ENCODE results near the gene PCK1. TPM values are rescaled to one million over a fixed set of nuclear protein-coding genes. Genes with fewer than 3 reads are reported as not detected.

Gene PCK1
- total RNA-seq, 1 experiment from 2014 or later = not detected

GRCh38 chr20:57614490-57615444, 53.9 kb downstream of the PCK1 start:
- TF ChIP-seq CTCF (conservative IDR thresholded peaks at IDR 0.05) (no peak), EZH2 (IDR thresholded peaks at IDR 0.05; ENCODE audit: low read depth) (no peak)
- Histone ChIP-seq H3K9me3 (ENCODE audit: insufficient read depth, low read depth) (no peaks in the 10 kb centered on the region), H3K4me3 (no peak overlapping the region), H3K36me3 (ENCODE audit: low read depth) (no peaks in the 10 kb centered on the region), H3K9me2 (ENCODE audit: insufficient read depth) (no peaks in the 10 kb centered on the region), H3K4me2 (no peak overlapping the region), H3K27me3 (ENCODE audit: insufficient read depth, low read depth) (no peaks in the 10 kb centered on the region), H3K4me1 (replicated peaks; ENCODE audit: insufficient read depth) (peaks cover 16% of the 10 kb centered on the region), H3F3A (ENCODE audit: insufficient read depth, low read depth) (peaks cover 12% of the 10 kb centered on the region), H3K27ac (no peak overlapping the region), H4K20me1 (ENCODE audit: insufficient read depth) (no peaks in the 10 kb centered on the region), H3K79me2 (ENCODE audit: low read depth) (no peaks in the 10 kb centered on the region), H2AFZ (no peak overlapping the region)
- intact Hi-C loops (cut with micrococcal nuclease; ENCODE audit: unreplicated experiment) = loop anchor here (10.0 kb wide), 1 partner anchor 400 kb away; no protein-coding TSS in a partner anchor
- ChIA-PET POLR2A (ENCODE audit: unreplicated experiment) (no interaction called here), CTCF (no interaction called here)
- BruUV-seq (replicated peaks) = no TSS peak
- DNase-seq = no peak

DNA sequence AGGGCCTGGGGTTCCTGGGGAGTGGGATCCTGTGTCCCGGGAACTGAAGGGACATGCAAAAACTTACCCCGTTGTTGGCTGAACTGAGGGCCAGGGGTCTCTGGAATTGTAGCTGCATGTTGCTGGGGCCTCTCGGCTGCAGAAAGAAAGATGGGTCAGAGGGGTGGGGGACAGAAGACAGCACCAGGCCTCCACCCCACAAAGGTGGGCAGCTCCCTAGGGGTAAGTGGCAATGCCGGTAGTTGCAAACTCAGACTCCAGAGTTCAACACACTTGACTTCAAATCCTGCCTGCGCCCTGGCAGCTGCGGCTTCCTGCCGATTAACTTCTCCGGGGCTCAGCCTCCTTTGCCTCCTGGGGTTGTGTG, 54.5 kb downstream of the PCK1 start:
- Histone ChIP-seq H3K9me3 (ENCODE audit: insufficient read depth, low read depth) (no peaks in the 10 kb centered on the region), H3F3A (ENCODE audit: insufficient read depth, low read depth) (peaks cover 12% of the 10 kb centered on the region), H3K27me3 (ENCODE audit: insufficient read depth, low read depth) (no peaks in the 10 kb centered on the region), H3K4me3 (no peak overlapping the region), H3K79me2 (ENCODE audit: low read depth) (no peaks in the 10 kb centered on the region), H3K27ac (no peak overlapping the region), H3K9me2 (ENCODE audit: insufficient read depth) (no peaks in the 10 kb centered on the region), H4K20me1 (ENCODE audit: insufficient read depth) (no peaks in the 10 kb centered on the region), H2AFZ (no peak overlapping the region), H3K4me2 (no peak overlapping the region), H3K4me1 (replicated peaks; ENCODE audit: insufficient read depth) (peaks cover 16% of the 10 kb centered on the region), H3K36me3 (ENCODE audit: low read depth) (no peaks in the 10 kb centered on the region)
- no peak for DNase-seq
- intact Hi-C loops (cut with micrococcal nuclease; ENCODE audit: unreplicated experiment) = loop anchor here (10.0 kb wide), 1 partner anchor 399 kb away; no protein-coding TSS in a partner anchor
- BruUV-seq (replicated peaks) = no TSS peak
- TF ChIP-seq CTCF (conservative IDR thresholded peaks at IDR 0.05) (no peak), EZH2 (IDR thresholded peaks at IDR 0.05; ENCODE audit: low read depth) (no peak)
- CTCF ChIA-PET = no interaction called here
- POLR2A ChIA-PET (ENCODE audit: unreplicated experiment) = no interaction called here

- Histone ChIP-seq H2AFZ (no peak overlapping the region), H3K9me2 (ENCODE audit: insufficient read depth) (no peaks in the 10 kb centered on the region), H3K4me1 (replicated peaks; ENCODE audit: insufficient read depth) (peaks cover 16% of the 10 kb centered on the region), H3K4me2 (no peak overlapping the region), H3F3A (ENCODE audit: insufficient read depth, low read depth) (peaks cover 12% of the 10 kb centered on the region), H4K20me1 (ENCODE audit: insufficient read depth) (no peaks in the 10 kb centered on the region), H3K27ac (no peak overlapping the region), H3K9me3 (ENCODE audit: insufficient read depth, low read depth) (no peaks in the 10 kb centered on the region), H3K79me2 (ENCODE audit: low read depth) (no peaks in the 10 kb centered on the region), H3K4me3 (no peak overlapping the region), H3K27me3 (ENCODE audit: insufficient read depth, low read depth) (no peaks in the 10 kb centered on the region), H3K36me3 (ENCODE audit: low read depth) (no peaks in the 10 kb centered on the region)
- ChIA-PET CTCF (interaction anchor here (0.6 kb wide), 1 partner anchor 99 kb away, joined by 5 read pairs; no protein-coding TSS in a partner anchor), POLR2A (ENCODE audit: unreplicated experiment) (no interaction called here)
- no peak for TF ChIP-seq EZH2 (IDR thresholded peaks at IDR 0.05; ENCODE audit: low read depth)
- TF ChIP-seq CTCF (conservative IDR thresholded peaks at IDR 0.05) = no peak
- intact Hi-C loops (cut with micrococcal nuclease; ENCODE audit: unreplicated experiment) = loop anchor here (10.0 kb wide), 1 partner anchor 398 kb away; no protein-coding TSS in a partner anchor
- no TSS peak for BruUV-seq (replicated peaks)
- no peak for DNase-seq
Measured at GRCh38 chr20:57616143-57616951, 55.4 kb downstream of the PCK1 start.

Measured in PC-9 (cell line).